Muscle of leg (tissue), 11 donors: ENCODE measurements around the gene WT1. TPM values are rescaled to one million over a fixed set of nuclear protein-coding genes. Genes with fewer than 3 reads are reported as not detected.

Experiments
- DNase-seq: peaks from one replicate; pipeline ENCODE4 v3.0.0; 2013
- H3K27ac ChIP-seq: one replicate; pipeline ENCODE4 v1.5.1; 2013; ENCODE audit warnings: mild to moderate bottlenecking, low read length, control low read depth
- H3K27me3 ChIP-seq: one replicate; pipeline ENCODE4 v1.6.1; 2013; ENCODE audit warnings: low read length; ENCODE audit not compliant: control insufficient read depth, insufficient read depth
- H3K36me3 ChIP-seq: one replicate; pipeline ENCODE4 v1.6.1; 2013; ENCODE audit warnings: low read length; ENCODE audit not compliant: control insufficient read depth, insufficient read depth
- H3K4me1 ChIP-seq: one replicate; pipeline ENCODE4 v1.6.1; 2013; ENCODE audit warnings: low read length; ENCODE audit not compliant: control insufficient read depth, insufficient read depth
- H3K4me3 ChIP-seq: one replicate; pipeline ENCODE4 v1.5.1; 2013; ENCODE audit warnings: low read length, control low read depth
- H3K9me3 ChIP-seq: replicated peaks from 2 replicates; pipeline ENCODE4 v1.6.1; 2013; ENCODE audit warnings: low read depth, low read length; ENCODE audit not compliant: control insufficient read depth
- WGBS: methylation state at CpG from one replicate; pipeline ENCODE4 v1.1.5; 2013; ENCODE audit warnings: missing lambda C conversion rate; ENCODE audit not compliant: insufficient coverage; 5-methylcytosine and 5-hydroxymethylcytosine counted together
- polyA plus RNA-seq, 8 donors: library from polyadenylated mRNA; unstranded; fragments of 120-200 nt; gene quantifications; one replicate each; pipeline versions ENCODE4 v1.2.1 to v1.2.3, GENCODE V29; 2013; ENCODE audit warnings: inconsistent platforms in 1 of 8, low replicate concordance in 1 of 8; ENCODE audit not compliant: insufficient read length in 8 of 8, insufficient read depth in 1 of 8
- total RNA-seq: library from RNA; stranded (reverse); fragments of 120-200 nt; gene quantifications from one replicate; pipeline ENCODE4 v1.2.4, GENCODE V29; 2013

WT1 gene
- total and polyA plus RNA-seq, 9 donors = 0.23 to 0.47 TPM; not detected in 7

DNA sequence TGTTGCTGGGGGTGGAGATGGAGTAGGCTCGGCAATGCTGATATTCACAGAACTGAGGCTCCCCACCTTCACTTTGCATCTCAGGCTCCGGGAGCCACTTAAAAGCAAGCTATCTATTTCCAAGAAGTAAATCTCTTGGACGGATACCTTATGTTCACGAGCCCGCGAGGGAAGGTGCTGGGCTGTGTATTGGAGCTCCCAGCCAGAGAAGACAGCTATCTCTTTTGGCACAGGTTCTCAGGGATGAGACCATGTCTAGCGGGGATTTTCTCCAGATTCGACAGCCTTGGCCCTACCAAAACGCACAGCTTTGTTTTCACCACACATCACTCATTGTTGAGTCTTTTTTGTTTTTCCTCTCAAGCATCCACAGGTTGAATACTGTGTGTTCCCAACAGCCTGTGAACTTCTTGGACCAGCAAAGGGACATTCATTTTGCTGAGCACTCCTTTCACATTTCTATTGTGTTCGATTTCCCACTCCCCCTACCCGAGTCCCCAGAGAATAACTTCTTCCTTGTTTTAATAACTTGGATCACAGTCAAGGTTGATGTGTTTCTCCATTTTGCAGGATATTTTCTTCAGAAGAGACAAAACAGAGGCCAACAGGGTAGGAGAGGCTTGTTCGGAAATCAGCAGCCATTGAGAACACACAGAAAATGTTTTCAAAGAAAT is 23.3 kb downstream of the WT1 start:
- H3K27me3 ChIP-seq = peaks cover 6% of the 10 kb centered on the region
- H3K4me3 ChIP-seq = no peak overlapping the region
- 70% methylated on average over 6 of the region's 12 CpGs for WGBS
- no peaks in the 10 kb centered on the region for H3K36me3 ChIP-seq
- DNase-seq = no peak
- no peak overlapping the region for H3K27ac ChIP-seq
- H3K9me3 ChIP-seq = no peaks in the 10 kb centered on the region
- no peaks in the 10 kb centered on the region for H3K4me1 ChIP-seq

GRCh38 chr11:32405592-32405991 is 29.7 kb downstream of the WT1 start:
- no CpG with 5 or more reads among the region's 4 CpGs for WGBS

DNA sequence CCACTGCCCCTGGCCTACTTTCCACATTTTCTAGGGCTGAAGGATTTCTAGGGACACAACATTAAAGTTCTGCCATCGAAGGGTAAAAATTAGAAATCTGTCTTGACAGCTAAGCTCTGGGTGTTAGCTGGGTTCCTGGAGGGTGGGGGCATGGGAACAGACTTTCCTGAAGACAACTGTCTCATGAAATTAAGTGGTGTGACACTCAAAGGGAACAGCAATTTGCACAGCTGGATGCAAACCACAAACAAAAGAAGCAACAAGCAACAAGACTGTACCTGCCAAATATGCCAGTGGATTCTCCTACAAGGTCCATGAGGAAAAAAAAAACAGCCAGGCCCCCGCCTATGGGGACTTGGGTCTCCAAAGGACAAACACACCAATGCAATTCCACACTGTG is 32.5 kb downstream of the WT1 start:
- H3K27me3 ChIP-seq = peaks cover 9% of the 10 kb centered on the region
- H3K4me3 ChIP-seq = no peak overlapping the region
- H3K36me3 ChIP-seq = no peaks in the 10 kb centered on the region
- H3K4me1 ChIP-seq = no peaks in the 10 kb centered on the region
- H3K27ac ChIP-seq = no peak overlapping the region
- no peak for DNase-seq
- H3K9me3 ChIP-seq = no peaks in the 10 kb centered on the region
- no CpG with 5 or more reads among the region's 2 CpGs for WGBS

More at GRCh38 chr11:32405592-32405991, 29.7 kb downstream of the WT1 start:
- Histone ChIP-seq H3K4me3 (no peak overlapping the region), H3K27ac (no peak overlapping the region), H3K4me1 (no peaks in the 10 kb centered on the region), H3K9me3 (no peaks in the 10 kb centered on the region), H3K36me3 (no peaks in the 10 kb centered on the region), H3K27me3 (no peaks in the 10 kb centered on the region)
- no peak for DNase-seq

- DNase-seq = no peak
- Histone ChIP-seq H3K4me3 (no peak overlapping the region), H3K27ac (no peak overlapping the region), H3K9me3 (no peaks in the 10 kb centered on the region), H3K27me3 (peaks cover 9% of the 10 kb centered on the region), H3K4me1 (no peaks in the 10 kb centered on the region), H3K36me3 (no peaks in the 10 kb centered on the region)
- WGBS = no CpG with 5 or more reads among the region's 5 CpGs
Measured at GRCh38 chr11:32400670-32401369, 34.5 kb downstream of the WT1 start.

- DNase-seq = no peak
- 15% methylated on average over 16 of the region's 16 CpGs for WGBS
- H3K27ac ChIP-seq = no peak overlapping the region
- no peak overlapping the region for H3K4me3 ChIP-seq
- no peaks in the 10 kb centered on the region for H3K36me3 ChIP-seq
- no peaks in the 10 kb centered on the region for H3K4me1 ChIP-seq
- no peaks in the 10 kb centered on the region for H3K9me3 ChIP-seq
- peaks cover 9% of the 10 kb centered on the region for H3K27me3 ChIP-seq
Measured at GRCh38 chr11:32400196-32400595, 35.1 kb downstream of the WT1 start.

- Histone ChIP-seq H3K36me3 (no peaks in the 10 kb centered on the region), H3K4me3 (no peak overlapping the region), H3K27me3 (peaks cover 9% of the 10 kb centered on the region), H3K9me3 (no peaks in the 10 kb centered on the region), H3K27ac (no peak overlapping the region), H3K4me1 (no peaks in the 10 kb centered on the region)
- WGBS = no CpG with 5 or more reads among the region's 4 CpGs
- DNase-seq = no peak
Measured at GRCh38 chr11:32396991-32397390, 38.3 kb downstream of the WT1 start.

DNA sequence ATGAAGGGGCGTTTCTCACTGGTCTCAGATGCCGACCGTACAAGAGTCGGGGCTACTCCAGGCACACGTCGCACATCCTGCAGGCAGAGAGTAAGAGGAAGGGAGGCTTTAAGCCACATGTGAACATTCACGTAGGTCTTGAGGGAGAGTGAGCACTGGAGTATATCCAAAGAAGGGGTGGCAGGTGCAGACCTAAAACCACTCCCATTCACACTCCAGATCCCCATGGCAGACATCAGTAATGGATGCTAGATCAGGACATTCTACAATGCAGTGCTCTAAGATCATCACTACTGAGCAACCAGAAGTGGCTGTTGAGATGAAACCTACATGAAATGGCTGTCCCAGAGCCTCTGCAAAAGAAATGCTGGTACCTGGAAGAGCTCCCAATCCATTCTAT is 39.0 kb downstream of the WT1 start:
- Histone ChIP-seq H3K27me3 (peaks cover 11% of the 10 kb centered on the region), H3K36me3 (no peaks in the 10 kb centered on the region), H3K4me1 (no peaks in the 10 kb centered on the region), H3K4me3 (no peak overlapping the region), H3K27ac (no peak overlapping the region), H3K9me3 (no peaks in the 10 kb centered on the region)
- WGBS = 46% methylated on average over 6 of the region's 7 CpGs
- no peak for DNase-seq

GRCh38 chr11:32395127-32395526 is 40.2 kb downstream of the WT1 start:
- H3K4me1 ChIP-seq = no peaks in the 10 kb centered on the region
- DNase-seq = no peak
- peaks cover 8% of the 10 kb centered on the region for H3K27me3 ChIP-seq
- no peaks in the 10 kb centered on the region for H3K9me3 ChIP-seq
- no peak overlapping the region for H3K4me3 ChIP-seq
- 13% methylated on average over 1 of the region's 4 CpGs for WGBS
- no peak overlapping the region for H3K27ac ChIP-seq
- no peaks in the 10 kb centered on the region for H3K36me3 ChIP-seq

DNA sequence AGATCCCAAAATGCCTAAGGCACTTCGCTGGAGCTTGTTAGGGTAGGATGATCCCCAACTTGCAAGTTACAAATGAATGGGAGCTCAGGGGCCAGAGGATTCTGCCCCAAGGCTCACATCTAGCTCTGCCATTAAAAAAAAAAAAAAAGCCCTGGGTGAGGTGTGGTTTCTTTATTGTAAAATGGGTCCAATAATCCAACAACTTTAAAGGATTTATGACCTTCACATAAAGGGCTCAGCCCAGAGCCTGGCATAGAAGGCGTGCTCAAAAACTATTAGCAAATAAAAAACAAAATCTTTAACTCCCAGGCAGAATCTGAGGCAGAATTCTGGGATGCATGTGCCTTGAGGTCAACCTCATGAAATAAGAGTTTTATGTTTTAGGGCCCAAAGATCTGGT is 42.5 kb downstream of the WT1 start:
- peaks cover 2% of the 10 kb centered on the region for H3K27me3 ChIP-seq
- H3K27ac ChIP-seq = no peak overlapping the region
- H3K4me3 ChIP-seq = no peak overlapping the region
- H3K9me3 ChIP-seq = no peaks in the 10 kb centered on the region
- DNase-seq = no peak
- no peaks in the 10 kb centered on the region for H3K36me3 ChIP-seq
- WGBS = no CpG with 5 or more reads among the region's 2 CpGs
- H3K4me1 ChIP-seq = no peaks in the 10 kb centered on the region

DNA sequence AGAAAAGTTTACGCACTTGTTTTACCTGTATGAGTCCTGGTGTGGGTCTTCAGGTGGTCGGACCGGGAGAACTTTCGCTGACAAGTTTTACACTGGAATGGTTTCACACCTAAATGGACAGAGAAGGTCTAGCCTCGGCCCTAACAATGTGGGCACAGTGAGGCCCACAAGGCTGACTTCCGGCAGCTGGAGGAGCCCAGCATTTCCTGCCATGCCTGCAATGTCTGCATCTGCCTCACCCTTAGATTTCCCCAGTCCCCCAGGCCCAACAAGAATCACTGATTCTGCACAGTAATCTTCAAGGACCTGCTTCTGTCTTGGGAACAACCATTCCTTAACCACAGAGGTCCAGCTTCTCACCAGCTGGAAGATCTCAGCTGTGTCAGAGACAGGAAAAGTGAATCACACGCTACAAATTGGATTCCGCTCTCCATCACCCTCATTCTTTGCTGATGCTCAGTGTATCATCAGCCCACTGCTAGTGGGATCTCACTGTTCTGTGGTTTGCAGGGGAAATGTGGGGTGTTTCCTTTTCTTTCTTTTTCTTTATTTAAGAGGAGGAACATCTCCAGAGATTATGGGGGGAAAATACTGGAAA is 43.3 kb downstream of the WT1 start:
- no peaks in the 10 kb centered on the region for H3K36me3 ChIP-seq
- no peak for DNase-seq
- H3K27ac ChIP-seq = no peak overlapping the region
- WGBS = 81% methylated on average over 6 of the region's 8 CpGs
- H3K4me1 ChIP-seq = no peaks in the 10 kb centered on the region
- H3K9me3 ChIP-seq = no peaks in the 10 kb centered on the region
- no peak overlapping the region for H3K4me3 ChIP-seq
- H3K27me3 ChIP-seq = peaks cover 2% of the 10 kb centered on the region
